Endometrium (tissue), 2 donors: ENCODE results near the gene PI4KB.

Source experiments
- FAIRE-seq: peaks from 2 replicates; lab custom pipeline; 2012; peaks lifted over from hg19 to GRCh38; lab: Jason Lieb, UNC
- donor health status: control.
- donor health status: control.

Gene PI4KB

GRCh38 chr1:151346082-151346768, 19.0 kb upstream of the PI4KB start:
- FAIRE-seq = no peak

- FAIRE-seq = no peak
These were observed 17.1 kb upstream of the PI4KB start for GRCh38 chr1:151344291-151344690.

DNA sequence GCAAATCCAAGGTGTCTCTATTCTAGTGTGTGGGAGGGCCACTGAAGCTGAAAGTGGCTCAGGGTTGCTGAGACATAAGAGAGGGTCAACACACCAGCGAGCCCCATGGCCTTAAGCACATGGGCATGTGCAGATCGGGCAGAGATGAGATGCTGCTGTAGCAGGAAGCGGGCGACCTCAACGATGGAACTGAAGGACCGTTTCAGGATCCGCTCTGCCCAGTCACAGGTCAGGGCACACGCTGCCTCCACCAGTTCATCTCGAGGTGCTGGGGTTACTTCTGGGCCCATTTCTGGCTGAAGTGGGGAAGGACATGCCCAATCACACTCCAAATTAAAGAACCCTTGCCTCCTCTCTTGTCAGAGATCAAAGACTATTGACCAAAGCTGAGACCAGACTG, 16.4 kb upstream of the PI4KB start:
- FAIRE-seq = no peak

DNA sequence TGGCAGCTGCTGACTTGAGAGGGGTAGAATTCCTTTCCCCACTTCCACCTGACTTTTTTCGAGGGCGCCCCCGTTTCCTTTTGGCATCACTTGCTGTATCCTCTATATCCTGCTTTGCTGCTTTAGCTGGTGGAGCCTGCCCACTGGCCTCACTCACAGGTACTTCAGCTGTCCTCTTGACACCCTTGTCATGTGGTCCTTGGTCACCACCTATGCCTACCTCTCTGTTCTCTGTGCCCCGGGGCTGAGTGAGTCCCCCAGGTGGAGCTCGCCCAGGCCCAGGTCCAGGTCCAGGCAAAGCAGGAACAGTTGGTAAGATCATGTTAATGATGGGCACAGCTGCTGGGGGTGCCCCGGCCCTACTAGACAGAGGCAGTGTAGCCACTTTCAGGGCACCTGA, 15.4 kb upstream of the PI4KB start:
- FAIRE-seq = no peak

GRCh38 chr1:151342021-151342420, 14.8 kb upstream of the PI4KB start:
- FAIRE-seq = no peak

GRCh38 chr1:151340870-151341754, 13.9 kb upstream of the PI4KB start:
- FAIRE-seq = peak; percentile 31

- peak; percentile 45 for FAIRE-seq
These were observed 9.3 kb upstream of the PI4KB start for GRCh38 chr1:151336556-151336955.

DNA sequence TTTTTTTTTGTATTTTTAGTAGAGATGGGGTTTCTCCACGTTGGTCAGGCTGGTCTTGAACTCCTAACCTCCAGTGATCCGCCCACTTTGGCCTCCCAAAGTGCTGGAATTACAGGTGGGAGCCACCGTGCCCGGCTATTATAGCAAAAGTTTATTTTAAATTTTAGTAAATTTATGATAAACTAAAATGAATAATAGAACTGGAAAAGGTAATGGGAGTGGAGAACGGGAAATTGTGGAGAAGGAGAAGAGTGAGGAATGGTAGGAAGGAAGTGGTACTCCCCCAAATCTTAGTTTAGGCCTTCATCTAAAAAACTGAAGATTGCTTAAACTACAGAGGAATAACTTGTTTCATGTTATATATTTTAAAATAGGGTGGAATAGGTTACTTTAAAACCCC, 7.6 kb upstream of the PI4KB start:
- FAIRE-seq = no peak

DNA sequence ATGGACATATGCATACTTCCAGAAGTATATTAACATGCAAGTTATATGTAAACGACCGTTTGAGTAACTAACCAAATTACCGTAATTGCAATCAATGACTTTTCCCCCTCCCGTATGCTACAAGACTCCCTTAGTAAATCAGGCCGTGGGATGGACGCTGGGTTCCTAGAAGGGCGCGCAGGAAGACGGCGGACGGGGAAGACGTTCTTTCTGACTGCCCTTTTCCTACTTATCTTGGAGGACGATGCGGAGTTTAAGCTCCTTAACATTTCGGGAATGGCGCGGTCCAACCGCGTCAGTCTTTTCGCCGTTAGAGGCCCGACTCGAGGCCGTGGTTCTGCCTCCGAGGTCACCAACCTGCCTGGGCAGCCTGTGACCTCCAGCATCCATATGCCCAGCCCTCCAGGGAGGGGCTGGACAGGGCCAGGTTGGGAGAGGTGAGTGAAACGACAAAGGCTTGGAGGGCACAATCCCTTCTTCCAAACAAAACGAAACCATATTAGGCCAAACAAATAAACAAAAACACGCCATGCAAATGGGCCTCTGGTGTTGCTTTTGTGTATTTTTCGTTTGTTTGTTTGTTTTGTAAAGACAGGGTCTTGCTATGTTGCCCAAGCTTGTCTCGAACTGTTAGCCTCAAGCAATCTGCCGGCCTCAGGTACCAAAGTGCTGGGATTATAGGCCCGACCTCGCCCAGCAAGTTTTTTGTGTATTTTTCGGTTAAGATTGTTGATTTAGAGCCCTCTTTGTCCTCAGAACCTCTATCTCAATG, 873 bp upstream of the PI4KB start:
- FAIRE-seq = no peak

- FAIRE-seq = no peak
These were observed 495 bp downstream of the PI4KB start for GRCh38 chr1:151326619-151327222.

- no peak for FAIRE-seq
These were observed 1.4 kb downstream of the PI4KB start for GRCh38 chr1:151325646-151326429.

GRCh38 chr1:151325231-151325630, 2.0 kb downstream of the PI4KB start:
- no peak for FAIRE-seq

- FAIRE-seq = no peak
These were observed 2.8 kb downstream of the PI4KB start for GRCh38 chr1:151324390-151324930.

- FAIRE-seq = no peak
These were observed 8.2 kb downstream of the PI4KB start for GRCh38 chr1:151318975-151319374.

DNA sequence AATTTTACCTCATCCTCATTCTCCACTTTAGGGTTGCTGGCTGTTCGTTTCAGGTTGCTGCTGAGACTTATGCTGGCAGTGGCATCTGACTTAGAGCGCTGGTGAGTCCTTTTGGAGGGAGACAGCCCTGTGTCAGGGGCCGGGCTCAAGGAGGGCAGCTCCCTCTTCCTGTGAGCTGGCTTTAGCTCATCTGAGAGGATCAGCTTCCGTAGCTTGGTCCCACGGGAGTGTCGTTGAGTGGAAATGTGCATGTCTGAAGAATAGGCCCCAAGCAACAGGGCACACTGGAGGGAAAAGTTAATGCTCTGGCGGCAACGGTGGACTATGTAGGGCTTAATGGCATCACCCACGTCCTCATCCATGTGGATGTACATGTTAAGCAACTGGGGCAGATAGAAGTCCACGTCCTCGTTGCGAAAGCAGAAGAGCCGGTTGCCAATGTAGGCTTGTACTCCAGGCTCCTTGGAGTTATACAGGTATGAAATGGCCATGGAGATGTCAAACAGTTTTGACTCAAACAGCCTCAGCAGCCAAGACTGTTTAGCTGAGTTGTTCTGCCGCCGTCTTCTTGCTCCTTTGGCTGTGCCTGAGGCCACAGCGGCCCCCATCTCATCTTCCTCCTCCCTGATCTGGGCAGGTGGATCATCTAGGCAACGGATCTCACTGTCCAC, 11.5 kb downstream of the PI4KB start:
- no peak for FAIRE-seq

GRCh38 chr1:151314137-151314875, 12.9 kb downstream of the PI4KB start:
- FAIRE-seq = no peak

- no peak for FAIRE-seq
These were observed 13.7 kb downstream of the PI4KB start for GRCh38 chr1:151313501-151313900.

- FAIRE-seq = no peak
These were observed 14.4 kb downstream of the PI4KB start for GRCh38 chr1:151312826-151313225.

DNA sequence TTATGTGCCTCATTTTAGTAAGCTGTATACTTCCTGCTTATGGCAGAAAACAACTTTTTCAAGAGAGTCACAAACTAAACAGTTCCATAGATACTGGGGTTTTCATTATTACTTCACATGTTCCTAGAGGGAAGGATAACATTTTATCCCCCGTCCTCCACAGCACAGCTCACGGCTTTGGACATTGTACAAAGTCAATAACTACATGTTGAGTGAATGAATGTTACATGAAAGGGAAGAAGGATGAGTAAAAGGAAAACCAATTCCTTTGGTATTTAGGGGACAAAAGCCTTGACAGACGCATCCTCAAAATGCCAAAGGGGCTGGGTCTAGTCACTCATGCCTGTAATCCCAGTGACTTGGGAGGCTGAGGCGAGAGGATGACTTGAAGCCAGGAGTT, 14.8 kb downstream of the PI4KB start:
- FAIRE-seq = no peak
